NCI-H446 (cell line): ENCODE data around the gene SELENOS.
A peak's percentile ranks its signal among the peaks of the same experiment; 100 is the strongest.

ENCODE experiments used
- DNase-seq, 2 experiments: peaks; one replicate each; lab custom pipeline; 2025; lab: John Stamatoyannopoulos, UW

Gene SELENOS

GRCh38 chr15:101277038-101277822, at the start of gene SELENOS:
TSS of gene SELENOS (minus strand) at chr15:101277485. CDS start at chr15:101277417, 68 bp downstream.
- DNase-seq, result peak; percentile 44 to 86

GRCh38 chr15:101326462-101327146, 49.3 kb upstream of the SELENOS start:
- DNase-seq, result no peak

GRCh38 chr15:101326026-101326315, 48.7 kb upstream of the SELENOS start:
- no peak for DNase-seq

GRCh38 chr15:101325263-101326025, 48.2 kb upstream of the SELENOS start:
- no peak for DNase-seq

GRCh38 chr15:101324524-101325177, 47.4 kb upstream of the SELENOS start:
- DNase-seq, result no peak

GRCh38 chr15:101323793-101324523, 46.7 kb upstream of the SELENOS start:
- no peak for DNase-seq

- DNase-seq, result no peak
Observed at GRCh38 chr15:101322854-101323477, 45.7 kb upstream of the SELENOS start.

- DNase-seq, result no peak
Observed at GRCh38 chr15:101322016-101322695, 44.9 kb upstream of the SELENOS start.

- no peak for DNase-seq
Observed at GRCh38 chr15:101320501-101321052, 43.3 kb upstream of the SELENOS start.

- DNase-seq, result no peak
Observed at GRCh38 chr15:101318839-101319238, 41.6 kb upstream of the SELENOS start.

GRCh38 chr15:101318147-101318819, 41.0 kb upstream of the SELENOS start:
- DNase-seq, result no peak

GRCh38 chr15:101317336-101317872, 40.1 kb upstream of the SELENOS start:
- DNase-seq, result no peak

GRCh38 chr15:101316529-101316928, 39.2 kb upstream of the SELENOS start:
- DNase-seq, result no peak

GRCh38 chr15:101315736-101316135, 38.5 kb upstream of the SELENOS start:
- no peak for DNase-seq

- DNase-seq, result no peak
Observed at GRCh38 chr15:101314336-101315125, 37.2 kb upstream of the SELENOS start.

- DNase-seq, result no peak
Observed at GRCh38 chr15:101313041-101313761, 35.9 kb upstream of the SELENOS start.

GRCh38 chr15:101310508-101310907, 33.2 kb upstream of the SELENOS start:
- DNase-seq, result no peak

GRCh38 chr15:101310161-101310480, 32.8 kb upstream of the SELENOS start:
- DNase-seq, result no peak
